GM10266 (cell line): ENCODE data around the gene AKR1B1.

ENCODE experiments used
- DNase-seq: peaks from one replicate; pipeline ENCODE4 v3.0.0; 2012; ENCODE audit errors: extremely low spot score
- CTCF ChIP-seq: IDR thresholded peaks from 2 replicates; pipeline ENCODE4 v1.5.1; 2012; ENCODE audit warnings: mild to moderate bottlenecking, low read depth; ENCODE audit not compliant: control insufficient read depth, insufficient read depth; ENCODE audit errors: missing control alignments

AKR1B1 gene

GRCh38 chr7:134462337-134462925, 3.5 kb upstream of the AKR1B1 start:
- TF ChIP-seq CTCF, result no peak
- DNase-seq, result no peak

GRCh38 chr7:134461916-134462315, 3.0 kb upstream of the AKR1B1 start:
- no peak for TF ChIP-seq CTCF

GRCh38 chr7:134459981-134460380, 1.1 kb upstream of the AKR1B1 start:
- no peak for TF ChIP-seq CTCF
- DNase-seq, result no peak

More at GRCh38 chr7:134461916-134462315, 3.0 kb upstream of the AKR1B1 start:
- no peak for DNase-seq

- peak; percentile 55 for DNase-seq
These were observed 527 bp downstream of the AKR1B1 start for GRCh38 chr7:134458341-134458805.

GRCh38 chr7:134457210-134457609, 1.7 kb downstream of the AKR1B1 start:
- no peak for DNase-seq
- TF ChIP-seq CTCF, result no peak

More at GRCh38 chr7:134458341-134458805, 527 bp downstream of the AKR1B1 start:
- peak; percentile 35 for TF ChIP-seq CTCF

- peak; percentile 26 for DNase-seq
- TF ChIP-seq CTCF, result no peak
These were observed 4.6 kb downstream of the AKR1B1 start for GRCh38 chr7:134454277-134454676.

GRCh38 chr7:134453518-134453917, 5.4 kb downstream of the AKR1B1 start:
- DNase-seq, result no peak
- TF ChIP-seq CTCF, result no peak
